HCEC 1CT (cell line): Measurements from ENCODE around the gene ARL15.

ENCODE experiments used
- DNase-seq: peaks from one replicate; pipeline ENCODE4 v3.0.0-alpha.2; 2017

Gene ARL15

GRCh38 chr5:54242297-54242696 lies 68.1 kb downstream of the ARL15 start:
- DNase-seq = no peak

GRCh38 chr5:54234304-54234933 lies 76.0 kb downstream of the ARL15 start:
- peak; percentile 72 for DNase-seq

GRCh38 chr5:54230936-54231685 lies 79.3 kb downstream of the ARL15 start:
- DNase-seq = no peak

- peak; percentile 22 for DNase-seq
Observed at GRCh38 chr5:54229041-54229780, 81.2 kb downstream of the ARL15 start.

- DNase-seq = no peak
Observed at GRCh38 chr5:54227759-54228158, 82.6 kb downstream of the ARL15 start.

GRCh38 chr5:54227109-54227508 lies 83.3 kb downstream of the ARL15 start:
- DNase-seq = no peak

GRCh38 chr5:54226215-54226614 lies 84.2 kb downstream of the ARL15 start:
- DNase-seq = no peak

- DNase-seq = no peak
Observed at GRCh38 chr5:54224103-54224826, 86.1 kb downstream of the ARL15 start.

GRCh38 chr5:54222336-54222735 lies 88.0 kb downstream of the ARL15 start:
- no peak for DNase-seq

GRCh38 chr5:54221135-54221534 lies 89.2 kb downstream of the ARL15 start:
- no peak for DNase-seq

- no peak for DNase-seq
Observed at GRCh38 chr5:54220230-54221040, 89.9 kb downstream of the ARL15 start.

- peak; percentile 61 for DNase-seq
Observed at GRCh38 chr5:54217826-54218503, 92.4 kb downstream of the ARL15 start.

- no peak for DNase-seq
Observed at GRCh38 chr5:54215233-54215736, 95.1 kb downstream of the ARL15 start.

GRCh38 chr5:54214722-54215121 lies 95.7 kb downstream of the ARL15 start:
- no peak for DNase-seq

GRCh38 chr5:54212331-54212730 lies 98.0 kb downstream of the ARL15 start:
- no peak for DNase-seq

GRCh38 chr5:54211912-54212311 lies 98.5 kb downstream of the ARL15 start:
- no peak for DNase-seq

- DNase-seq = no peak
Observed at GRCh38 chr5:54207566-54207965, 102.8 kb downstream of the ARL15 start.

GRCh38 chr5:54206580-54207229 lies 103.7 kb downstream of the ARL15 start:
- no peak for DNase-seq

- DNase-seq = no peak
Observed at GRCh38 chr5:54205918-54206317, 104.5 kb downstream of the ARL15 start.

- no peak for DNase-seq
Observed at GRCh38 chr5:54205453-54205852, 104.9 kb downstream of the ARL15 start.

GRCh38 chr5:54197018-54197417 lies 113.4 kb downstream of the ARL15 start:
- no peak for DNase-seq
